GM18505 (cell line): ENCODE results near the gene HRK.

Experiments used
- ATAC-seq: cut with Tn5 transposase; IDR thresholded peaks from one replicate; pipeline ENCODE4 v1.9.1; 2021; ENCODE audit not compliant: unreplicated experiment
- POLR2A ChIP-seq: IDR thresholded peaks from 4 replicates; pipeline ENCODE4 v1.6.1; 2011; ENCODE audit warnings: borderline replicate concordance; ENCODE audit not compliant: insufficient read depth, insufficient read length; ENCODE audit errors: extremely low read depth

Gene HRK

DNA sequence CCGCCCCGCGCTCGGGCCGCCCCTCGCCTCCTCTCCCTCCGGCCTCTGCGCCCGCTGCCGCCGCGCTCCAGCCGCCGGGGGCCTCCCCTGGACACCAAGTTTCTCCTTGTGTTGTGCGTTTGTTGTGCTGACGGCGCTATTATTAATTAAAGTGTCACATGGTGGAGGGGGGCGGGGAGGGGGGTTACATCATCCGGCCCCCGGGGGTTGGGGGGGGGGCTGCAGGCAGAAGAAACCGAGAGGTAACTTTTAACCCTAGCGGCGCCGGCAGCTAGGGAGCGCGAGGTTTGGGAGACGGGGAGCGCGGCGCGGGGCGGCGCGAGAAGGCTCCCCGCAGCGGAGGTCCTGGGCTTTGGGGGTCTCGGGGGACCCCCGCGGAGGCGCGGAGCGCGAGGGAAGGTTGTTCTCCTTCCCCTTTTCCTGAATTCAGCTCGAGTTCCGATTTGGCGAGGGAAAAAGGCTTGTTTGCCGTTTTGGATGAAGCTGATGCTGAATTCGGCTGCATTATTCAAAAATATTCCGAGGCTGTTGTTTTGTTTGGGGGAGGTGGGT is at the start of gene HRK:
TSS of gene HRK (minus strand) at position 117 of the 552 bp plus-strand sequence. CDS start 134 bp downstream, outside the sequence.
- no peak for TF ChIP-seq POLR2A
- ATAC-seq, result peak; percentile 24

DNA sequence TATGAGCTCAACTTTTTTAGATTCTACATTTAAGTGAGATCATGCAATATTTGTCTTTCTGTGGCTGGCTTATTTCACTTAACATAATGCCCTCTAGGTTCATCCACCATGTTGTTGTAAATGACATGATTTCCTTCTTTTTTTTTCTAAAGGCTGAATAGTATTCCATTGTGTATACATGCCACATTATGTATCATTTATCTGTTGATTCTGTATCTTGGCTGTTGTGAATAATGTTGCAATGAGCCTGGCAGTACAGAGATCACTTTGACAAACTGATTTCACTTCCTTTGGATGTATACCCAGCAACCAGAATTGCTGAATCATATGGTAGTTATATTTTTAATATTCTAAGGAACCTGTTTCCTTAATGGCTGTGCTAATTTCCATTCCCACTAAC is 48.6 kb upstream of the HRK start:
- TF ChIP-seq POLR2A, result no peak
- ATAC-seq, result no peak

DNA sequence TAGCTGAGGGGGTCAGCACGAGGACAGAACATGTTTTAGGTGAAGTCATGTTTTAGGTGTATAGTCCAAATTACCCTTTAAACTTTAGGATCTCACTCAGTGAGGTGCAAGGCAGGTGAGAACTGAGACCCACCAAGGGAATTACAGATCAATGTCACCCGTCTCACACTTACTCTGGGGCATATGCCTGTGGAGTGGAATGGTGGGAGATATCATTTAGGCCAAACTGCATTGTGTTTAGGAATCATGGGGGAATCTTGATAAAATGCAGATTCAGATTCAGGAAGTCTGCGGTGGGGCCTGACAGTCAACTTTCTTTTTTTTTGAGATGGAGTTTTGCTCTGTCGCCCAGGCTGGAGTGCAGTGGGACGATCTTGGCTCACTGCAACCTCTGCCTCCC is 47.3 kb upstream of the HRK start:
- ATAC-seq, result no peak
- no peak for TF ChIP-seq POLR2A

DNA sequence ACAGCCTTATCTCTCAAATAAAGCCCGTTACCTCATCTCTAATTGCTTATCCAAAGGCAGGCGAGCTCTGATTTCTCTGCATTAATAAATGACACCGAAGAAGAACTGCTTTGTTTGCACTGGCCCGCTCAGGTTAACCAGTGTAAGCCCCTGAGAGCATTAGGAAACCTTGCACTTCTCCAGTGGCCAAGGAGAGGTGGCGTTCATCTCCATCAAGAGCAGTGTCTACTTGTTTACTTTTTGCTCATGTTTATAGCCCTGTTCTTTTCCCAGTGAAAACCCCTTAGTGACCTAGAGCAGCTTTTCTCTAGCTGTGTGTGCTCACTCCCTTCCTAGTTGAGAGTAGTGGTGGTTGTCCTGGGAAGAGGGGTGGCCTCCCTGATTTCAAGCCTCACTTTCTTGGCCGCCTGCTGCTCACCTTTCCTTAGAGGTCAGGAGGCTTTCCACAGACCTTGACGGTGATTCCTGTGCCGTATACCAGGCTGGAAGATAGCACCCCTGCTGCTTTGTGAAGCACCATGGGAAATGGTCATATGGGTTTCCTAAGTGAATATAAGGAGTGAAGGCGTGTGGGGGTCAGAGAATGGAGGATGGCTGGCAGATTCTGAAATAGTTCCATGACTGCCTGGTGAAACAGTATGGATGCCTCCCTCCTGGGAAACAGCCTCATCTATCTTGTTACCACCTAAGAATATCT is 46.2 kb upstream of the HRK start:
- TF ChIP-seq POLR2A, result no peak
- ATAC-seq, result no peak

DNA sequence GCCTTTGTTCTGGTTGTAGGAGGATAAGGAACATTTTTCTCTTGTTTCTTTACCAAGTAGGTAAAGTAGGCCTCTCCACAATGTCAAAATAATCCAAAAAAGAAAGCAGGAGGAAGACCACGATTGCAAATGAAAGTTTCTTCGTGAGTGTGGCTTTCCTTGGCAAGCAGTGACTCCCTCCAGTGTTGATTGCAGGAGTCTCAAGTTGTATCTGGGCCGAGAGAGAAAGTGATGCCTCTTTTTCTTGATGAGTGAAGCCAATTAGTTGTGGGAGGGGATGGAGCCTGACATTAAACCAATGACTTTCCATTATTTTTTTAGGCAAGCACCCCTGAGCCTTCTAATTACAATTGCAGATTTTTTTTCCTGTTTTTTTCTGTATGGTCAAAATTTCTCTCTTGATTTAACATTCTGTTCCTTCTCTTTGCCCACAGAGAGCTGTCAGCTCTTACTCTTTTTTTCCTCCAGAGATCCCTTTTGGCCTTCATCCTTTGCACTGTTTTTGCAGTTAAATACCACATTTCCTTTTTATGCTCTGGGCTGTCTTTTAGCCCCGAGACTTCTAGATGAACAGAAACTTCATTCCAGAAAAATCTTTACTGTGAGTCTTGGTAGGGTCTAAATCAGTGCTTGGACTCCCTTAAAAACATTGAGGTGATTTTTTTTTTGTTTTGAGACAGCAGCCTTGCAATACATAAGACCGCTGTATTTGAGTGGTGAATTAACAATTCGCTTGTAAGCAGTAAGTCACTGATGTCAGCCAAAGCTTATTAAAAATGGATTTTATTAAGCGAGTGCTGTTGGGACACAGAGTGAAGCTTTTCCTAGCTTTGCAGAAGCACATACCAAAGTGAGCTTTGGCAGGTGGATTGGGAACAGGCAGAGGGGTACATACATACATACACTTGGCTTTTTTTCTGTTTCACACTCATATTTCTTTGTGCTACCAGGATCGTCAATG is 45.3 kb upstream of the HRK start:
- no peak for TF ChIP-seq POLR2A

DNA sequence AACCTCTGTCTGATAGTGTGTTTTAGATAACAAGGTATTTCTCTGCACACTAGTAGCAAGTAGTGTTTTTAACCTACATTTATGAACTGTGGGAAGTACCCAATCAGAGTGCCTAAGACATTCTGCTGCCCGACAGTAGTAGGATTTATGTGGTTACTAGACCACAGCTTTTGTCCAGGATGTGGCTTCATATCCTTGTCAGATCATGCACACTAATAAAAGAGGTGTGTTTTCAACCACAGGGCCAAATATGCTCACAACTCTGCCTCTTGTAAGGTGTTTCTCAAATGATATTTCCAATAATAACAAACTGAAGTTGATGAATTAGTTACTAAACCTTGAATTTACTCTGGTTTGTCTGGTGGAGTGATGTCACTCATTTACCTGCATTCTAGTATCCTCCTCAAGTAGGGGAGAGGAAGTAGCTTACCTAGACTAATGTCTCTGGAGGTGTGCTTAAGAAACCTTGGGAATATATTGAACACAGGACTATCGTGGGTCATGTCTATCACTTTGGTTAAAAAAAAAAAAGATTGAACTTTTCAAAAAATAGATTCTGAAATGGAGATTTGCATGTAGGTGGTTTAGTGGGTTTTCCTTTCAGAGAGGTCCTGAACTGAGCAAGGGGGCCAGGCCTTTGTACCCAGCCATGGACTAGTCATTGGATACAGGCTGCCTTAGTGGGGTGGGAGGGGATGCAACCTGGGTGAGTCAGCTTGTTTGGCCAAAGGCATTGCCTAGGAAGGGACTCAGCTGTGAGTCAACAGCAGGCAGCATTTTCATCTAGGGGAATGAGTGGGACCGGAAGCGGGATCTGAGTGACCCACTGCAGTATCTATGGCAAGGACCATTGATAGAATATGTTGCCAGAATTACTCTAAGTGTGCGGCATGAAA is 43.6 kb upstream of the HRK start:
- no peak for TF ChIP-seq POLR2A
- no peak for ATAC-seq

More for the DNA sequence above, 45.3 kb upstream of the HRK start:
- ATAC-seq, result no peak

DNA sequence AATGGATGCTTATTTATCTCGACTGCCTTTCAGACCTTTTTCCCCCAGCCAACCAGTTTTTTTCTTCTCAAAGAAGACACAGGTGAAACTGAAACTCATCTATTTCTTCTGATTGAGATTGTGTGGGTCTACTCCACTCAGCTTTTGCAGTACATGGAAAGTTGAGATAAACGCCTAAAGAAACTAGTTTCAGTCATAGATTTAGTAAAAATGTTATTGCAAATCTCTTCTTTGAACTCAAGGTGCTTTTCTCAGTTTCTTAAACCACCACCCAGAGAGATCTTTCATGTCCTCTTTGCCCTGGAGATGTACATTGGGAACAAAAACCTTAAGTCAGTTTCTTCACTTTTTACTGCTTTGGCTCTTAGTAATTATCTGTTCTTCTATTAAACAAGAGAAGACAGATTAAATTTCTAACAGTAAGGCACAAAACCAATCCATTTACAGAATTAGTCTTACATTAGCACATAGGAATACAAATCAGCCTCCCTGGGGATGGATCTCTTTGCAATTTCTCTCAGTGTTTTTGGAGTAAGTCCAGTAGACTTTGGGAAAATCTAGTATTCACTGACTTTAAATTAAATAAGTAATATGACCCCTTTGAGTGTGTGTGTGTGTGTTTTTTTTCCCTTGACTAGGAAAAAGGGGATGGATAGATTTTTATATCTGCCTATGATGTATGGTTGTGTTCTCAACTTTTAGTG is 41.1 kb upstream of the HRK start:
- peak; percentile 68 for ATAC-seq
- TF ChIP-seq POLR2A, result no peak

DNA sequence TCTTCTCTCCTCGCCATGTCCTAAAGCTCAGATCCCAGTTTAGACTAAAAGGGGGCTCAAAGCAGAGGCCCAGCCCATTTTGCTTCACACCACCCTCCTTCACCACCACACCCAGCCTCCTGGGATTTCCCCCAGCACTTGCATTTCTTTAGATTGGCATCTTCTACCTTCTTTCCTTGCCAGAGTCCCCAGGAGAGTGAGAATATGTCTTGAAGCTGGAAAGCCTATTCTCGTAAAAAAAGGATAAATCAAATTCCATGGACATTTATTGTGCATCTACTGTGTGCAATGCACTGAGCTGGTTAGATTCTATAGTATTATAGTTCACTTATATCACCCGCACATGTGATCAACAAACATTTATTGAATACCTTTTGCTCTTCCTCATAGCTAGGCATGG is 39.7 kb upstream of the HRK start:
- no peak for TF ChIP-seq POLR2A
- ATAC-seq, result no peak

DNA sequence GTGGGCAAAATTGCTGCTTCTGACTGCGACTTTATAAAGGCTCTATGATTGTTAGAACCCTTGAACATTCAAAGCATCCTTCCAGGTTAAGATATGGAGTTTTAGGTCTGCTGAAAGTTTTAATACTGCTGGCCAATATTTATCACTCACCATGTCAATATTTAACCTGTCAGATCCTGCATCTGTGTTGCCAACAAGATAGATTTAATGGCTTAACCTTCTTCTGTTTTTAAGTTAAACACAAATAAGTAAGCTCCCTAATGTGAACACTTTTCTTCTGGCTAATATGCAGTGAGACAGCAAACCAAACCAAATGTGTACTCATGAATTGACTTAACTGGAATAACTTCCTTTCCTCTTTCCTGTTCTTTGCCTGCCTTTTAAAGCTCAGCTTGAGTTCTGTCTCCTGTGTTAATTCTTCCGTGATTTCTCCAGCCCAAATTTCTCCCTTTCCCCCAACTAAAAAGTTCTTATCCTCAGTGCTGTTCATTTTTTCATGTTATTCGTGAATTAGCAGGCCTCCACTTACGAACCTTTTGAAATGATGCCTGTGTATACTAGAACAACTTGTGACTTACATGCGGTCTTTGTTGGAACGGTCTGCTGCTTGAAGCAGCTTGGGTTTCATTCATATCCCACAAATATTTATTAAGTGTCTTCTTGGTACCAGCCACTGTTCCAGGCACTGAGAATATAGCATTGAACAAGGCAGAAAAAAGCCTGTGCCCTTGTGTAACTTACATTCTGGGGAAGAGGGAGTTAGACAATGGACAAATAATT is 38.7 kb upstream of the HRK start:
- ATAC-seq, result no peak
- no peak for TF ChIP-seq POLR2A

DNA sequence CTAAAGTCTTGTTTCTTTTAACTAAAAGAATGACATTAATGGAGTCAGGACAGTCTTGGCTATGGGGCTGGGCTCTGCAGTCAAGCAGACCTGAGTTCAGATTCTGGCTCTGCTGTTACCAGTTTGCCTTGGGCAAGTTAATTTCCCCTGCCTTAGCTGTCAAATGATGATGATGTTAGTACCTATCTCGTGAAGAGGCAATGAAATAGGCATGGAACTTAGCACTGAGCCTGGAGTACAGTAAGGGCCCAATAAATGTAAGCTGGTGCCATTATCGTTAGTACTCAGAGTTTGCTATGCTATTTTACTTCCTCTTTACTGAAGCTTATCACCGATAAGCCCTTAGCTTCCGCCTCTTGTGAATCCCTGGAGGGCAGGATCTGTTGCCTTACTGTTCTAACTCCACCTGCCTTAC is 38.0 kb upstream of the HRK start:
- ATAC-seq, result no peak
- no peak for TF ChIP-seq POLR2A

DNA sequence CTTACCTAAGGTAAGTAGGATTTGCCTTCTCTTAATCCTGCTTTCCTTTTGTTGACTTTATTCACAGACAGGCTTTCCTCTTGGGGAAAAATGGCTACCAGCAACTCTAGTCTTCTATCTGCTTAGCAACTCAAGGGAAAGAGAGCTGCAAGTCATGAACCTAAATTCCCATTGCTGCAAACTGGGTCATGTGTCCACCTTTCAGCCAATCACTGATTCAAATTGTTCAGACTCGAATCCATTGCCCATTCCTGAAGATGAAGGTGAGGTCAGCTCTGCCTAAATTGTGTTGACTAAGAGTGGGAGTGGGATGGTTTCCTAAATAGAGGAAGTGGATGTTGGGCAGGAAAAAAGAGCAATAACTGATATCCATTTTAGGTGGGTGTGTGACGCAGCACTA is 37.2 kb upstream of the HRK start:
- ATAC-seq, result no peak
- no peak for TF ChIP-seq POLR2A
